Stimulated activated CD8-positive, alpha-beta memory T cell treated with anti-CD3 and anti-CD28 coated beads, Interleukin-7, amount 100 ng/mL, for 1 hour (primary cell): ENCODE data around the gene UCHL5.
"Not testable (repeated sequence)": the region's sequence is repeated elsewhere in the genome, so short reads cannot be mapped to it uniquely, and the experiment has no call there.

Experiments used
- DNase-seq, 2 donors: peaks; one replicate each; pipeline ENCODE4 v3.0.0-alpha.2; 2020; ENCODE audit warnings: low read depth in 2 of 2

Gene UCHL5

DNA sequence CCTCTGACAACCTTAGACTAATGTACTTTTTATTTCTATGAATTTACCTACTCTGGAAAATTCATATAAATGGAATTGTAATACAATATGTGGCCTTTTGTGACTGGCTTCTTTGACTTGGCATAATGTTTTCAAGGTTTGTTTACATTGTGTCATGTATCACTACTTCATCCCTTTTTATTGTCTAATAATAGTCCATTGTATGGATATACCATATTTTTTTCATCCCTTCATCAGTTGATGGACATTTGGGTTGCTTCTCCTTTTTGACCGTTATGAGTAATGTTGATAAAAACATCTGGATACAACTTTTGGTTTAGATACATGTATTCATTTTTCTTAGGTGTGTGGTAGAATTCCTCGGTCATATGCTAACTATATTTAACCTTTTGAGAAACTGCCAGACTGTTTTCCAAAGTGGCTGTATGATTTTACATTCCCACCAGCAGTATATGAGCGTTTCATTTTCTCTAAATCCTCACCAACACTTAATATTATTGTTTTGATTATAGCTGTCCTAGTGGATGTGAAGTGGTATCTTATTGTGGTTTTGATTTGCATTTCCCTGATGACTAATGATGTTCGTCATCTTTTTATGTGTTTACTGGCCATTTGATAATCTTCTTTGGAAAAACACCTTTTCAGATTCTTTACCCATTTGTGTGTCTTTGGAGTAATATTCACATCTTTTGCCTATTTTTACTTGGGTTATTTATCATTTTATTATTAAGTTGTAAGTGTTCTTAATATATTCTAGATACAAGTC is 3.7 kb upstream of the UCHL5 start:
- no peak for DNase-seq

DNA sequence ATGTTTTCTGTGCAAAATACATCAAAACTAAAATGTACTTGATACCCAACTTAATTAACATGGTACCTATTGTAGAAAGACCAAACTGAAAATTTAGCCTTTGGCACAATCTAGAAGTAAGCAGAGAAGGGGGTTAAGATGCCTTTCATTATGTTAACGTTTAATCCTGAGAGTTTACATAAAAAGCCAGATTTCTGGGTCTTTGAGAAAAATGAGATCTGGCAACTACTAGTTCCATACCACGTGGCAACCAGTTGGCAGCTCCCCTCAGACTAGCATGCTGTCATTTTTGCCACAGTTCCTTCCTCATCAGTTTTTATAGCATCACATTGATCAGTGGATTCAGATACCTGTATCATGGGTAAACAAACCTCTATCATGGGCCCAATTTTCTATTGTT is 1.8 kb upstream of the UCHL5 start:
- no peak for DNase-seq

DNA sequence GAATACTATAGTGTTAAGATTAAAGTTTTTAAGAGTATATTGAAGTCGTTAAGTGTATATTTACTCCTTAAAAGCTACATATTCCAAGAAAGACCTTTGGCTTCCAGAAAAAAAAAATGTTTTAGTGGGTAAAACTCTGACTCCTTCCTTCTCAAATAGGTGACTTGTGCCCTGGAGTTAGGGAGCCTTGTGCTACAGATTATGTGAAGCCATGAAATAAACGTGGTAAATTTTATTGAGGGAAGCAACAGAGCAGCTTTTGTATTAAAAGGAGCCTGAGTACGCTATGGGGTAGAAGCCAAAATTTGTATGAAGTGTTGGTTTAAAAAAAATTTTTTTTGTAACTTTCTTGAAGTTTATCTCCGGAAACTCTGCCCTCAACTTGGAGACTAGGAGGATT is 1.2 kb upstream of the UCHL5 start:
- no peak for DNase-seq

DNA sequence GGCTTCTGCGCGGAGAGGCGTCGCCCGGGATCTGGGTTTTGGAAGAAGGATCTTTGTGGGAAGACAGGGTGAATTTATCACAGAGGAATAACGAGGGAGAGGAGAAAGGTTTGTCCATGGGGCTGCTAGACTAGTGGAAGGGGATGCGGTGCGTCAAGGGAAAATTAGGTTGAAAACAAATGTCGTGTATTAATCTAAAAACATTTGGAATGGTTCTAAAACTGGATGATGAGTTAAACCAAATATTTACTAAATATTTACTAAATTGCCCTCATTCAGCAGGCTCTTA is 899 bp upstream of the UCHL5 start:
- no peak for DNase-seq

DNA sequence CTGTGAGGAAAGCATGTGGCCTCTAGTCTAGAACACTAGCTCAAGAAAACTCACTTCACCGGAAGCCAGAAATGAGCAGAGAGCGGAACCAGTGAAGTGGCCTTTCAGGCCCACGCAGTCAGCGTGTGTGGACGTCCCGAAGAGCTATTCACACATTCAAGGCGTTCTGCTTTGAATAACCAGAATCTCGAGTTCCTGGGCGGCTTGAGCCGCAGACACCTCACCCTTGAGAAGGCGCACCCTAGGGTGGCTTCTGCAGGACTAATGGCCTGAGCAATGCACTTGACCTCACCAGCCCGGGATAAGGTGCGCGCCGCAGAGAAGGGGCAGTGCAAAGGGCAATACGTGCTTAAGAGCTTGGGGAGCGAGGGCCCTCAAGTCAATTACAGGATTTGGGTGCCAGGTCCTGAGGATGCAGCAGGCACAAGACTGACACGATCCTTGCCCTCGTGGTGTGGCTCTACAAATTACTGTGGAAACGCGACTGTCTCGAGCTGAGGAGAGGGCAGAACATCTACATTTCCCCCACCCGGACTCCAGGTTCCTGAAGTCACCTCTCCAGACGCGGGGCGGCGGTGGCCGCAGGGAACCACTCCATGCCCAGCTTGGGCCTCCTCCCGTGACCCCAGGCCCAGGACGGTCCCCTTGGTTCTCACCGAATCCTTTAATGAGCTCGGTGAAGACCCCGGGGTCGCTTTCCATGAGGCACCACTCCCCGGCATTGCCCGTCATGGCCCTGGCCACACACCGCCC is 455 bp downstream of the UCHL5 start:
- DNase-seq, result peak; percentile 14 to 25

DNA sequence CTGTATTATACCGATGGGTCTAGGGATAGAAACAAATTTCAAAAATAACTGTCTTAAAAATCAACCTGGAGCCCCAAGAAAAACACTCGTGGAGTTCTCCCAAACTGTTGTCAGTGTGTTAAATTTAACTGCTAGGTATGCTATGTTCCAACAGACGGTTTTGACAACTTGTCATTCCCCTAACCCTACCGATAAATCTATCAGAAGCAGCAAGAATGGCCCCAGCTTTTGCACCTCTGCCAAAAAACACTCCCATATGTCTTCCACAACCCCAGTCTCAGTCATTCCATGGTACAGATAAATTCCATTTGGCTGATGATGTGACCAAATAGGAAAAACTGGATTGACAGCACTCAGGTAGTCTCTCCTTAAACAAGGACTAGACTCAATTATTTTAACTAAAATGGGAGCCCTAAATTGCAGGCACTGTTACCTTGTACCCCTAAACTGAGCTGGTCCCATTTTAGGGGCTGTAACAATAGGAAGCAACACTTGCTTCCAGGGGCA is 4.9 kb downstream of the UCHL5 start:
- no peak for DNase-seq

DNA sequence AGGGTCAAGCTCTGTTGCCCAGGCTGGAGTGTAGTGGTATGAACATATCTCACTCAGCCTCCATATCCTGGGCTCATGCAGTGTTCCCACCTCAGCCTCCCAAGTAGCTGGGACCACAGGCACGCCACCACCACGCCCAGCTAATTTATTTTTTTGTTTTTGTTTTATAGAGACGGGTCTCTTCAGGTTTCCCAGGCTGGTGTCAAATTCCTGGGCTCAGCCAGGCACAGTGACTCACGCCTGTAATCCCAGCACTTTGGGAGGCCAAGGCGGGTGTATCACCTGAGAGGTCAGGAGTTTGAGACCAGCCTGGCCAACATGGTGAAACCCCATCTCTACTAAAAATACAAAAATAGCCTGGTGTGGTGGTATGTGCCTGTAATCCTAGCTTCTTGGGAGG is 10.2 kb downstream of the UCHL5 start:
- DNase-seq, result not testable (repeated sequence)

DNA sequence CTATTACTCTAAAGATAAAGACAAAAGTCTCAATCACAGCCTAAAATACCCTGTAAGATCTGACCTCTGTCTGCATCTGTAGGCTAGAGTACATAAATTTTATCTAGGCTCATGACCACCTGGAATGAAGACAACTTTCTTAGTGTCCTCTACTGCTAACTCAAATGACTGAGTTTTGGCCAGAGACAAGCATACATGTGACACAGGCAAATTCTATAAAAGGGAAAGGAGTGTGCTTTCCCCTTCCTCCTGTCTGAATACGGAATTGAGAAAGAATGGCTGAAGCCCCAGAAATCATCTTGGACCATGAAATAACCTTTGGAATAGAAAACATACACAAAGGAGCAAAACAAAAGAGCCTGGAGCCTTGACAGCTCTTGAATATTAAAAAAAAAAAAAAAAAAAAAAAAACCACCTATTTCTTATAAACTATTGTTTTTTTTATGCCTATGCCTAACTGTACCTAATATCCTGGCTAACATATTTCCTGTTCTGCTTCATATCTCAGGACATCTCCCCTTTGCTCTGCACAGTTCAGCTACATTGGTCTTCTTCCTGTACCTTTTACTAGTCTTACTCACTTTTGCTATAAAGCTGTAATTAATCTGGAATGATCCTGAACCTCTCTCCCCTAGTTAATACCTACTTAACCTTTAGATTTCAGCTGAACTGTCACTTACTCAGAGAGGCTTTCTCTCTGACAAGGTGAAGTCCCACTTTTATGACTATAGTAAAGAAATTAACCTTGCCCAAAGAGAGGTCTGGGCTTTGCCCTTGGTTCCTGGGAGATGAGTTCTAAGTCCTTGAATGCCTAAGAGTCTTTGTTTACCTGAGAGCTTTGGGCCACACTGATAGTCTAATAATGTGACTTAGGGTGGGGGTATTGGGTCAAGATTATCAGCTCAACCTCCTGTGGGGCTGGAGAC is 16.1 kb downstream of the UCHL5 start:
- no peak for DNase-seq

DNA sequence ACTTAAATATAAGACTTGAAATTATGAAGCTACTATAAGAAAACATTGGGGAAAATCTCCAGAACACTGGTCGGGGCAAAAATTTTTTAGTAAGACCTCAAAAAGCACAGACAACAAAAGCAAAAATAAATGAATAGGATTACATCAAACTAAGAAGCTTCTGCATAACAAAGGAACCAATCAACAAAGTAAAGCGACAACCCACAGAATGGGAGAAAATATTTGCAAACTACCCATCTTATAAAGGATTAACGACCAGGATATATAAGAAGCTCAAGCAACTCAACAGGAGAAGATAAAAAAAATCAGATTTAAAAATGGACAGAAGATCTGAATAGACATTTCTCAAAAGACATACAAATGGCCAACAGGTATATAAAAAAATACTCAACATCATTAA is 19.1 kb downstream of the UCHL5 start:
- DNase-seq, result no peak

DNA sequence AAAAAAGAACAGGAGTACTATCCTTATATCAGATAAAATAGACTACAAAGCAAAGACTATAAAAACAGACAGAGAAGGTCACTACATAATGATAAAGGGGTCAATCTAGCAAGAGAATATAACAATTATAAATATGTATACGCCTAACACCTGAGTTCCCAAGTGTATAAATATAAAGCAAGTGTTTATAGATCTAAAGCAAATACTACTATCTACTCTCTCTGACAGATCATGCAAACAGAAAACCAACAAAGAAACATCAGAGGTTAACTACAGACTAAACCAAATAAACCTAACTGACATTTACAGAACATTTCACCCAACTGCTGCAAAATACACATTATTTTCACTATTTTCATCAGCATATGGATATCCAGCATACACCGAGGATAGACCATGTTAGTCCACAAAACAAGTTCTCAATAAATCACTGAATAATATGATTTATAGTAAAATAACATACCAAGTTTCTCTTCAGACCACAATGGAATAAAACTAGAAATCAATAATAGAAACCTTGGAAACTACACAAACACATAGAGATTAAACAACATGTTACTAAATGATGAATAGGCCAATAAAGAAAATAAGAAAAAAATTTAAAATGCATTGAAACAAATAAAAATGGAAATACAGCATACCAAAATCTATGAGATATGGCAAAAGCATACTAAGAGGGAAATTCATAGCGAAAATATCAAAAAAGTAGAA is 22.7 kb downstream of the UCHL5 start:
- no peak for DNase-seq

DNA sequence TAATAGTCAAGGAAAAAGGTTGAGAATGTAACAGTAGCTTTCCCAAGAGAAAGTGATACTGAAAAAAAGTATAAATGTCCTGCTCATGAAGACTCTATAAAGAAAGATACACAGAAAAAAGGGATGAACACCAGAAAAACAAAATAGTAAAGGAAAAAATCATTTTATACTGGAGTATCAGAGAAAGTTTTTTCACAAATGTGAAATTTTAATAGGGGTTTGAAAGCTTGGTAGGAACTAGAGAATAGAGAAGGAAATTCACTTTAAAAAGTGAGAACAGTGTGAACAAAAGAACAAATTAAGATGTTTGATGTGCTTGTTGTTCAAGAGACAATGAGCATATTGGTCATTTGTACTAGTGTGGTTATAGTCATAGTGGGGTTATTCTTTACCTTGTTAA is 25.6 kb downstream of the UCHL5 start:
- no peak for DNase-seq

DNA sequence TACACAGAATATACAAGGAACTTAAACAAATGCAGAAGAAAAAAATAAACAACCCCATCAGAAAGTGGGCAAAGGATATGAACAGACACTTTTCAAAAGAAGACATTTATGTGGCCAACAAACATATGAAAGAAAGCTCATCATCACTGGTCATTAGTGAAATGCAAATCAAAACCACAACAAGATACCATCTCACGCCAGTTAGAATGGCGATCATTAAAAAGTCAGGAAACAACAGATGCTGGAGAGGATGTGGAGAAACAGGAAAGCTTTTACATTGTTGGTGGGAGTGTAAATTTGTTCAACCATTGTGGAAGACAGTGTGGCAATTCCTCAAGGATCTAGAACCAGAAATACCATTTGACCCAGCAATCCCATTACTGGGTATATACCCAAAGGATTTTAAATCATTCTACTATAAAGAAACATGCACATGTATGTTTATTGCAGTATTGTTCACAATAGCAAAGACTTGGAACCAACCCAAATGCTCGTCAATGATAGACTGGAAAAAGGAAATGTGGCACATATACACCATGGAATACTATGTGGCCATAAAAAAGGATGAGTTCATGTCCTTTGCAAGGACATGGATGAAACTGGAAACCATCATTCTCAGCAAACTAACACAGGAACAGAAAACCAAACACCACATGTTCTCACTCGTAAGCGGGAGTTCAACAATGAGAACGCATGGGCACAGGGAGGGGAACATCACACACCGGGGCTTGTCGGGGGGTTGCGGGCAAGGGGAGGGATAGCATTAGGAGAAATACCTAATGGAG is 26.3 kb downstream of the UCHL5 start:
- not testable (repeated sequence) for DNase-seq

DNA sequence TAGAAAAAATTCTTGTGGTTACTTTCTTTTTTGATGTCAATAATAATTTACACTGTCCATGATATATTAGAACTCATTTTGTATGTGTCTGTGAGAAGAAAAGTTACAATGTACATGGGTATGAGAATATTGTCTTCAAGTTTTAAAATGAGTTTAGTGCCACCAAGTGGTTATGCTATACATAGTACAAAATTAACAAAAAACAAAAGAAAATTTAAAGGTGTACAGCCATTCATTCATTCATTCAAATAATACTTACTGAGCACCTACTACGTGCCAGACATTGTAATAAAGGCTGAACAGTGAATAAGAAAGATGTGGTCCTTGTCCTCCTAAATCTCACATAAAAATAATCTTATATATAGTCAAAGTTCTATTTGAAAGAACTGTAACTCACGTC is 27.7 kb downstream of the UCHL5 start:
- no peak for DNase-seq

DNA sequence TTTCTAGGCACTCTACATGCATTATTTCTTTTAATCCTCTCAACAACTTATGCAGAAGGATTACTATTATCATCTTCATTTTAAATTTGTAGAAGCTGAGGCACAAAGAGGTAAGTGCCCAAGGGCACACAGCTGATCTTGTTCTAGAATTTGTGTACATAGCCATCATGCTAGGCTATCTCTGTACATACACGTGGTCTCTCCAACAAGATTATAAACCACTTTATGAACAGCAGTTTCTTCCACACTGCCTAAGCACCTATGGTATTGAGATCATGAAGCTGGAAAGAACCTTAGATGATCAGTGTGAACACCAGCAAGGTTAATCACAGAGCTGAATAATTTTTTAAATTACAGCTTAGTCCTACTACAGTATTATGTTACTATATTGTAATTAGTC is 28.9 kb downstream of the UCHL5 start:
- no peak for DNase-seq

DNA sequence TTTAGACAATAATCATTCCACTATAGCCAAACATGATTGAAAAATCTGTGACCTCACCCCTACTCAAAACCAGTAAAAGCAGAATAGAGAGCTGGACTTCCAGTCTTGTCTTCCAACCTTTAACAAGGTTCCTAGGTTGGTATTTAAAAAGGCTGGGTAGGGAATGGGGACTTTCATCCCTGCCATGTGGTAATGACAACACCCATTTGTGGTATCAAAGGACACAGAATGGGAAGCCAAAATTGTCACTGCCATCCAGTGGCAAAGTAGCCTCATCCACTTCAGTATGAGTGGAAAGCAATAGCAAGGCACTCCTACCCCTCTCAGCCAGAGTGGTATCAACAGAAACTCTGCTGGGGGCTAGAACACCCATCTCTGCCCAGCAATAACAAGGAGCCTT is 33.9 kb downstream of the UCHL5 start:
- no peak for DNase-seq

DNA sequence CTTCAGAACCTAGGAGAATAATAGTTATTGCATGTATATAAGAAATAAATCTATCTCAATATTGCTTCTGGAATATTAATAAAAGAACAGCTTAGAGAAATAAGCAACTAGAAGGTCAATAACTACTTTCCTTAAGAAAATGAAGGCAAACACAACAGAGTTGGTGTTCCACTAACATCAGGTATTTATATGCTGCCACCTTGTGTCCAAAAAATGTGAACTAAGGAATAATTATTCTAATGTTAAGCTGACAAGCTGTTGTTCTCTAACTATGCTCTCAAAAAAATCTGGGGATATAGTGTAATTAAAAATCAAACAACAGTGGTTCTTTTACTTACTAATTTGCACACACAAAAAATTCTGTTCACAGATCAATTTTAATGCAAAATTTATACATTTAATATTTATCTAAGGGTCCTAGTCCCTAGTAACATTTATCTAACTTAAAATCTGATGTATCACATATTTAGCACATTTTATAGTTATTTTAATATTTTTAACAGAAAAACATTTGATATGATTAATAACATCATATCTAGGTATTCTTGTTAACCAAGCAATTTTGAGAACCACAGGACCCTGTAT is 39.6 kb downstream of the UCHL5 start:
- no peak for DNase-seq

DNA sequence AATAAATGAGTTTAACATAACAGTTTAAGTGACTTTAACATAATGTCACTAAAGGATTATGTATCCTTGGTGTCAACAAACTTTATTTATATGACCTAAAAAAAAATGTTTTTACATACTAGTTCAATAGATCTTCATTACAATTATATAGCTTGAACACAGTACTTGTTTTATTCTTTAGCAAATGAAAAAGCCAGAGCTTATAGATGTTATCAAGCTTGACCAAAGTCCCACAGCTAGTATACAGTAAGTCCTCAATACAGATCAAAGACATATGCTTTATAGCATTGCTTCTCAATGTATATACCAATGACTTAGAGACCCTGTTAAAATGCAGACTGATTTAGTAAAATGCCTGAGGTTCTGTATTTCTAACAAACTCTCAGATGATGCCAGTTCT is 42.4 kb downstream of the UCHL5 start:
- DNase-seq, result no peak

DNA sequence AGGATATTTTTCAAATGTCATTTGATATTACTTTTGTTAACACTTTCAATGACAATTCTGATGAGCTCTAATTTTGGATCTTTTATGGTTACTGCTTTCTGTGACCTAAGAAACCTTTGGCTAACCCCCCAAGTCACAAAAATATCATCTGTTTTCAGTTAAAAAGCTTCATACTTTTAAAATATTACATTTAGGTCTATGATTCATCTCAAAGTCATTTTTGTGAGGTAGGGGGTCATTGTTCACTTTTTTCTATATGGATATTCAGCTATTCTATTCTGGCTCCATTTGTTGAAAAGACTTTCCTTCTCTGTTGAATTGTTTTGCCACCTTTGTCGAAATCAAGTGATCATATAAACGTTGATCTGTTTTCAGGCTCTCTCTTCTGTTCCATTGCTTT is 44.8 kb downstream of the UCHL5 start:
- no peak for DNase-seq

DNA sequence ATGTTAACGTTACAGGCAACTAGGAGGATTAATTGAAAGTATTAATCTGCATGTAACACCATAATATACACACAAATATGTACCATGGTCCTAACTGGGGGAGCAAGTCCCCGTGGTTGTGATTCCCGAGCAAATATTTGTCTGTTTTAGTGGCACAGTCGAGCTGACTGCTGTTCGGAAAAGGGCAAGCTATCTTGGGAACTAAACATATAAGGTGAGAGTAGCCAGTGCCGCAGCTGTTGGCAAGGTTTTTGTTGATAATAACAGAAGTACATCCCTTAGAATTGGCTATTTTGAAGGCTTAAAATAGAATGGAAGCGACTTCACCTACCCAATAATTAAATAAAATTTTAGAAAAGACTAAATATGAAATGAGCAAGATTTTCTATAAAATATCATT is 45.5 kb downstream of the UCHL5 start:
- no peak for DNase-seq

DNA sequence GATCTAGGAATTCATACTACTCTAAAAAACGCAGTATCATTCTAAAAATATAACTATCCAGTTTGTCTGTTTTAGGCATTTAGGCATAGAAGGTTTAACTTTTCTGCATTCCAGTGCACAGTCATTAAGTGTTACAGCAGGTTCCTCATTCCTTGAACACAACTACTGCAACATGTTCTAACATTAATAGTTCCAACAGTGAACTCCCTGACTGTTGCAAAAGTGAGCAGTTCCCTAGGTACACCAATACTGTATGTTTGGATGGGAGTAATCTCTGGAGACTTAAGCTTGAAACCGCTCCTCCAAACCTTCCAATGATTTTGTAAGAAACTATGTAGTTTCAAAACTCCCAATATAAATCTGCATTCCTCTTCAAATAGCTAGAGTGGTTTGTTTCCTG is 46.2 kb downstream of the UCHL5 start:
- no peak for DNase-seq

DNA sequence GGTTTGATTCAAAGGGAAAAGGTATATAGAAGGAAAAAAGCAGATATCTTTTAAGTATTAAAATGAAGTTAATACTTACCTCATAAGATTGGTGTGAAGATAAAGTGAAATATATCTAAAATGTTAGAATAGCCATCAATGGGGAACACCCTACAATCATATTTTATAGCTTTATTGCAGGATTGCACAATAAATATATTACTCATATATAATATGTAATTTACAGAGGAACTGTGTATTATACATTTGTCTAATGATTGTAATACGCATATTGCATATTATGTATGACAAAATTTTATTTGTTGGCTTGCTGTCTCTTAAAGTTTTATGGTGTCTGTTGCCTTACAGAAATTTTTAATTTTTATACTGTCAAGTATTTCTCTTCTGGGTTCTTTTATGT is 47.8 kb downstream of the UCHL5 start:
- DNase-seq, result no peak
